Kidney (tissue), 14 donors: Measurements from ENCODE around the gene MAP10. TPM values are rescaled to one million over a fixed set of nuclear protein-coding genes. Genes with fewer than 3 reads are reported as not detected.
A peak's percentile ranks its signal among the peaks of the same experiment; 100 is the strongest.

Experiments
- DNase-seq, 5 donors: peaks; one replicate each; pipeline ENCODE4 v3.0.0-alpha.2; 2013 to 2020
- FAIRE-seq: peaks from 2 replicates; lab custom pipeline; 2012; peaks lifted over from hg19 to GRCh38; lab: Jason Lieb, UNC
- H3K27ac ChIP-seq, 2 donors: one replicate each; pipeline ENCODE4 v1.7.0; 2013; ENCODE audit warnings: low read depth in 2 of 2, low read length in 2 of 2, inconsistent platforms in 1 of 2
- H3K27me3 ChIP-seq: one replicate; pipeline ENCODE4 v1.7.1; 2013; ENCODE audit warnings: low read length, inconsistent platforms; ENCODE audit not compliant: control insufficient read depth, insufficient read depth
- H3K36me3 ChIP-seq, 3 donors: one replicate each; pipeline versions ENCODE4 v1.7.0 to v1.7.1; 2013; ENCODE audit warnings: low read length in 3 of 3, control low read depth in 1 of 3, inconsistent platforms in 1 of 3; ENCODE audit not compliant: insufficient read depth in 3 of 3, control insufficient read depth in 2 of 3
- H3K4me1 ChIP-seq, 3 donors: one replicate each; pipeline versions ENCODE4 v1.7.0 to v1.7.1; 2013; ENCODE audit warnings: low read length in 3 of 3, inconsistent platforms in 1 of 3, low read depth in 1 of 3; ENCODE audit not compliant: control insufficient read depth in 2 of 3, insufficient read depth in 2 of 3
- H3K4me3 ChIP-seq, 3 donors: one replicate each; pipeline versions ENCODE4 v1.7.0 to v1.8.1; 2013; ENCODE audit warnings: low read length in 3 of 3, control low read depth in 1 of 3, inconsistent platforms in 1 of 3
- H3K9ac ChIP-seq, 3 donors: one replicate each; pipeline versions ENCODE4 v1.7.0 to v1.7.1; 2013; ENCODE audit warnings: low read length in 3 of 3, control low read depth in 1 of 3, inconsistent platforms in 1 of 3
- H3K9me3 ChIP-seq, 3 donors: one replicate each; pipeline versions ENCODE4 v1.7.0 to v1.7.1; 2013; ENCODE audit warnings: low read length in 3 of 3, control low read depth in 1 of 3, inconsistent platforms in 1 of 3; ENCODE audit not compliant: control insufficient read depth in 2 of 3, insufficient read depth in 1 of 3
- CTCF ChIP-seq: IDR thresholded peaks from 3 replicates; pipeline ENCODE4 v1.5.1; 2012; ENCODE audit warnings: mild to moderate bottlenecking, moderate library complexity, borderline replicate concordance; ENCODE audit not compliant: insufficient read depth; ENCODE audit errors: extremely low read depth
- intact Hi-C: fragments of 100-400 bp; cut with DNase I; formaldehyde crosslinking; loops from one replicate; pipeline ENCODE4 v1.11.1; 2022
- polyA plus RNA-seq: library from polyadenylated mRNA; stranded (reverse); fragments of 350-450 nt; fragmentation: Illumina TruSeq; extraction: RNeasy Lipid Tissue Mini Kit (QIAGEN cat#74804); gene quantifications from one replicate; pipeline ENCODE4 v1.2.3, GENCODE V29; 2014; ENCODE audit warnings: low read depth, low replicate concordance; ENCODE audit not compliant: insufficient read depth
- total RNA-seq: library from RNA; stranded (reverse); fragmentation: NEBNext Ultra II Directional; extraction: Animal tissue kit (Norgen Biotek cat#: 25700); gene quantifications from one replicate; pipeline ENCODE4 v1.2.1, GENCODE V29; 2021
- donor health status: control.
- donor health status: control.
- donor health status: control.
- donor health status: control.
- donor health status: control.
- donor health status: DM: yes; HTN: yes; CAD: no.
- donor health status: Normal renal cell carcinoma (clear cell type).

MAP10 gene
- total and polyA plus RNA-seq, 2 donors from 2014 or later, result 1.1 to 3.8 TPM

- Histone ChIP-seq H3K4me1 (no peaks in the 10 kb centered on the region), H3K9ac (no peak overlapping the region), H3K27ac (no peak overlapping the region), H3K4me3 (no peak overlapping the region), H3K9me3 (peaks cover 0 to 7% (median 0%) of the 10 kb centered on the region in 3 donors), H3K36me3 (no peaks in the 10 kb centered on the region), H3K27me3 (no peaks in the 10 kb centered on the region)
- no peak for DNase-seq
- intact Hi-C loops, result no loop called here
- no peak for FAIRE-seq
- no peak for TF ChIP-seq CTCF
Measured at GRCh38 chr1:232845406-232845955, 40.3 kb downstream of the MAP10 start.

GRCh38 chr1:232851532-232851931 is 46.3 kb downstream of the MAP10 start:
- intact Hi-C loops, result no loop called here
- H3K36me3 ChIP-seq, result no peaks in the 10 kb centered on the region
- no peaks in the 10 kb centered on the region for H3K27me3 ChIP-seq
- DNase-seq (no peak), FAIRE-seq (no peak)
- TF ChIP-seq CTCF, result no peak
- H3K9ac ChIP-seq, result no peak overlapping the region
- H3K4me1 ChIP-seq, result no peaks in the 10 kb centered on the region
- no peaks in the 10 kb centered on the region for H3K9me3 ChIP-seq
- no peak overlapping the region for H3K27ac ChIP-seq
- H3K4me3 ChIP-seq, result no peak overlapping the region

- H3K27ac ChIP-seq, result no peak overlapping the region
- intact Hi-C loops, result no loop called here
- no peak overlapping the region for H3K9ac ChIP-seq
- no peak for TF ChIP-seq CTCF
- FAIRE-seq (no peak), DNase-seq (peak in 2 of 5 donors; percentile 41 to 51)
- H3K27me3 ChIP-seq, result no peaks in the 10 kb centered on the region
- H3K36me3 ChIP-seq, result no peaks in the 10 kb centered on the region
- H3K4me3 ChIP-seq, result no peak overlapping the region
- H3K4me1 ChIP-seq, result no peaks in the 10 kb centered on the region
- no peaks in the 10 kb centered on the region for H3K9me3 ChIP-seq
Measured at GRCh38 chr1:232853994-232854797, 49.0 kb downstream of the MAP10 start.
